Thyroid gland (tissue), 4 donors: Measurements from ENCODE around the gene ARPC4.

Experiments used
- CTCF ChIP-seq, 6 experiments: fragments of 200-600 bp in 3 of 6; fragments of 450-650 bp in 3 of 6; sonication (generic) in 3 of 6; IDR thresholded peaks; one replicate each; pipeline ENCODE4 v1.5.1; 2016 to 2019; ENCODE audit warnings: antibody characterized with exemption in 6 of 6, mild to moderate bottlenecking in 2 of 6, inconsistent platforms in 1 of 6, moderate library complexity in 1 of 6
- POLR2A ChIP-seq, 2 donors: fragments of 450-650 bp; IDR thresholded peaks; one replicate each; pipeline ENCODE4 v1.6.1; 2017; ENCODE audit warnings: antibody characterized with exemption in 2 of 2, mild to moderate bottlenecking in 2 of 2, moderate library complexity in 1 of 2

GRCh38 chr3:9768141-9768775 is 24.6 kb upstream of the ARPC4 start:
- TF ChIP-seq CTCF (IDR thresholded peaks at IDR 0.05) (no peak), POLR2A (IDR thresholded peaks at IDR 0.05) (no peak)
